ENCODE data around the gene TNIK.

DNA sequence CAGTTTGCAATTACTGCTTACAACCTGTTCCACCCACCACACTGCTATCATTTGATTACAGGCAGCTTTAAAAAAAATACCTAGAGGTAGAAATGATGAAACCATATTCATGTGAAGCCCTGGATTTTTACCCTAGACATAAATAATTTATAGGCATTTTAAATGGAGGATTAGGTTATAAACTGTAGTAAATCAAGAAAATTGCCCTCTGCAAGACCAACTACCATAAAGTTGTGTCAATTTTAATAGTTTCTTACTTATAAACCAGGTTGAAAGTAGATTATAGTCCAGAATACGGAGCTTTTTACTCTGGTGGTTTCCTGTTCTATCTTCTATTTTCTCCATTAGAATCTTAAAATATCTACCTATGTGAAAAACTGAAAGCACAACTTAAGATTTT lies 13.9 kb downstream of the TNIK start:
- TF ChIP-seq, protein P1, sequence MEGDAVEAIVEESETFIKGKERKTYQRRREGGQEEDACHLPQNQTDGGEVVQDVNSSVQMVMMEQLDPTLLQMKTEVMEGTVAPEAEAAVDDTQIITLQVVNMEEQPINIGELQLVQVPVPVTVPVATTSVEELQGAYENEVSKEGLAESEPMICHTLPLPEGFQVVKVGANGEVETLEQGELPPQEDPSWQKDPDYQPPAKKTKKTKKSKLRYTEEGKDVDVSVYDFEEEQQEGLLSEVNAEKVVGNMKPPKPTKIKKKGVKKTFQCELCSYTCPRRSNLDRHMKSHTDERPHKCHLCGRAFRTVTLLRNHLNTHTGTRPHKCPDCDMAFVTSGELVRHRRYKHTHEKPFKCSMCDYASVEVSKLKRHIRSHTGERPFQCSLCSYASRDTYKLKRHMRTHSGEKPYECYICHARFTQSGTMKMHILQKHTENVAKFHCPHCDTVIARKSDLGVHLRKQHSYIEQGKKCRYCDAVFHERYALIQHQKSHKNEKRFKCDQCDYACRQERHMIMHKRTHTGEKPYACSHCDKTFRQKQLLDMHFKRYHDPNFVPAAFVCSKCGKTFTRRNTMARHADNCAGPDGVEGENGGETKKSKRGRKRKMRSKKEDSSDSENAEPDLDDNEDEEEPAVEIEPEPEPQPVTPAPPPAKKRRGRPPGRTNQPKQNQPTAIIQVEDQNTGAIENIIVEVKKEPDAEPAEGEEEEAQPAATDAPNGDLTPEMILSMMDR (IDR thresholded peaks at IDR 0.05), result no peak
- TF ChIP-seq ZFX (IDR thresholded peaks at IDR 0.05; ENCODE audit: borderline replicate concordance), result no peak
